ENCODE measurements around the gene RTL10. TPM values are rescaled to one million over a fixed set of nuclear protein-coding genes. Genes with fewer than 3 reads are reported as not detected.

Gene RTL10
- total RNA-seq, 1 experiment from 2014 or later, result 13.3 TPM

GRCh38 chr22:19810381-19811201, 44.1 kb downstream of the RTL10 start:
- peak; percentile 80 for DNase-seq (ENCODE audit: low read depth)

- no peak for DNase-seq (ENCODE audit: low read depth)
Measured at GRCh38 chr22:19809741-19810140, 44.9 kb downstream of the RTL10 start.

- no peak for DNase-seq (ENCODE audit: low read depth)
Measured at GRCh38 chr22:19808873-19809478, 45.7 kb downstream of the RTL10 start.

- DNase-seq (ENCODE audit: low read depth), result no peak
Measured at GRCh38 chr22:19807914-19808872, 46.5 kb downstream of the RTL10 start.

GRCh38 chr22:19807161-19807913, 47.3 kb downstream of the RTL10 start:
- DNase-seq (ENCODE audit: low read depth), result no peak

- no peak for DNase-seq (ENCODE audit: low read depth)
Measured at GRCh38 chr22:19806213-19807160, 48.2 kb downstream of the RTL10 start.

GRCh38 chr22:19805821-19806212, 48.9 kb downstream of the RTL10 start:
- peak; percentile 14 for DNase-seq (ENCODE audit: low read depth)

Other genes with a start within 250 kb of the RTL10 start
- 33.2 and 44.8 TPM in 2 replicates for gene SEPTIN5, start 140.4 kb downstream of the RTL10 start, total RNA-seq (2014; rRNA removed)
- gene GP1BB, start 131.3 kb downstream of the RTL10 start, total RNA-seq (2014; rRNA removed), result 22.1 and 30.2 TPM in 2 replicates
- gene TBX1, start 94.1 kb downstream of the RTL10 start, total RNA-seq (2014; rRNA removed), result 13.0 and 16.7 TPM in 2 replicates
- gene GNB1L, start within 50 bp of the RTL10 start, total RNA-seq (2014; rRNA removed), result 11.3 and 14.0 TPM in 2 replicates
- 290 and 350 TPM in 2 replicates for gene COMT, start 86.9 kb upstream of the RTL10 start, total RNA-seq (2014; rRNA removed)
- gene TXNRD2, start 86.9 kb upstream of the RTL10 start, total RNA-seq (2014; rRNA removed), result 39.5 TPM in 2 replicates
- 4.5 and 6.4 TPM in 2 replicates for gene ARVCF, start 161.9 kb upstream of the RTL10 start, total RNA-seq (2014; rRNA removed)
- 24.0 and 30.8 TPM in 2 replicates for gene TANGO2, start 166.2 kb upstream of the RTL10 start, total RNA-seq (2014; rRNA removed)
- gene DGCR8, start 225.4 kb upstream of the RTL10 start, total RNA-seq (2014; rRNA removed), result 29.4 and 30.9 TPM in 2 replicates